OCI-LY1 (cell line): Measurements from ENCODE around the gene PRRC2C.

Source experiments
- CTCF ChIP-seq: fragments of 200-600 bp; sonication (generic), shearing (Covaris generic); IDR thresholded peaks from 2 replicates; pipeline ENCODE4 v1.5.1; 2017; ENCODE audit warnings: mild to moderate bottlenecking, antibody characterized with exemption, low read length, moderate library complexity, mixed read lengths
- EZH2 ChIP-seq: fragments of 200-600 bp; sonication (generic), shearing (Covaris generic); IDR thresholded peaks from 2 replicates; pipeline ENCODE4 v1.8.0; 2017; ENCODE audit warnings: borderline replicate concordance, mixed run types, mild to moderate bottlenecking, antibody characterized with exemption, low read length, moderate library complexity, mixed read lengths

GRCh38 chr1:171613282-171613681 is 128.0 kb downstream of the PRRC2C start:
- no peak for TF ChIP-seq CTCF
- no peak for TF ChIP-seq EZH2
